ENCODE data around the gene SNED1.

Gene SNED1

GRCh38 chr2:241088376-241088775, 90.0 kb downstream of the SNED1 start (continued):
- no peak for TF ChIP-seq ZBTB6 (tag by site-specific recombination; IDR thresholded peaks at IDR 0.05)
- no peak for TF ChIP-seq SALL2 (tag by site-specific recombination; IDR thresholded peaks at IDR 0.05; ENCODE audit: borderline replicate concordance)
- TF ChIP-seq HOXD13 (CRISPR knock-in tag; IDR thresholded peaks at IDR 0.05; ENCODE audit: borderline replicate concordance) = no peak
- TF ChIP-seq PRDM2 (tag by site-specific recombination; IDR thresholded peaks at IDR 0.05; ENCODE audit: borderline replicate concordance) = no peak
- TF ChIP-seq ZNF202 (tag by site-specific recombination; IDR thresholded peaks at IDR 0.05; ENCODE audit: borderline replicate concordance) = no peak
- no peak for TF ChIP-seq ZNF175 (tag by site-specific recombination; IDR thresholded peaks at IDR 0.05)

GRCh38 chr2:241088791-241089732, 90.6 kb downstream of the SNED1 start:
- H3K9me3 ChIP-seq (ENCODE audit: control insufficient read depth, insufficient read depth, low read depth, low read length) = no peaks in the 10 kb centered on the region
- ChIA-PET CTCF (interaction anchor here (0.5 to 2.0 kb wide), 3 partner anchors 11 to 596 kb away, joined by 3 to 9 read pairs (median 3); no protein-coding TSS in a partner anchor), POLR2A (no interaction called here)
- no peak overlapping the region for H3K4me3 ChIP-seq (ENCODE audit: low read depth, low read length)
- H3K36me3 ChIP-seq (ENCODE audit: control insufficient read depth in 2 of 2, insufficient read depth in 1 of 2, low read length in 2 of 2) = peaks cover 27 to 83% of the 10 kb centered on the region in 2 experiments
- no peaks in the 10 kb centered on the region for H3K4me1 ChIP-seq (ENCODE audit: control insufficient read depth, insufficient read depth, low read length)
- H3K27ac ChIP-seq (ENCODE audit: extremely low read depth, low read depth, low read length) = no peak overlapping the region
- TF ChIP-seq ZNF624 (tag by site-specific recombination; IDR thresholded peaks at IDR 0.05) = no peak
- TF ChIP-seq ZNF560 (tag by site-specific recombination; IDR thresholded peaks at IDR 0.05; ENCODE audit: borderline replicate concordance) = no peak
- no peak for TF ChIP-seq ZNF621 (tag by site-specific recombination; IDR thresholded peaks at IDR 0.05)
- TF ChIP-seq TSHZ1 (tag by site-specific recombination; IDR thresholded peaks at IDR 0.05; ENCODE audit: borderline replicate concordance) = no peak
- TF ChIP-seq HIC1 (tag by site-specific recombination; IDR thresholded peaks at IDR 0.05) = no peak
- no peak for TF ChIP-seq ZNF121 (tag by site-specific recombination; IDR thresholded peaks at IDR 0.05)
- TF ChIP-seq ZBTB1 (tag by site-specific recombination; IDR thresholded peaks at IDR 0.05) = no peak
- TF ChIP-seq ZNF211 (tag by site-specific recombination; IDR thresholded peaks at IDR 0.05; ENCODE audit: low read depth) = no peak
- TF ChIP-seq ZBTB44 (tag by site-specific recombination; IDR thresholded peaks at IDR 0.05) = no peak
- TF ChIP-seq ZNF843 (tag by site-specific recombination; IDR thresholded peaks at IDR 0.05) = no peak
- no peak for TF ChIP-seq ZNF623 (tag by site-specific recombination; IDR thresholded peaks at IDR 0.05)
- no peak for TF ChIP-seq ZNF747 (tag by site-specific recombination; IDR thresholded peaks at IDR 0.05)
- TF ChIP-seq KLF16 (tag by site-specific recombination; IDR thresholded peaks at IDR 0.05) = no peak
- no peak for TF ChIP-seq ZNF266 (tag by site-specific recombination; IDR thresholded peaks at IDR 0.05; ENCODE audit: low read depth)
- no peak for TF ChIP-seq SP2 (tag by site-specific recombination; IDR thresholded peaks at IDR 0.05)
